GM18867 (cell line): ENCODE data around the gene GSTM4.
A peak's percentile ranks its signal among the peaks of the same experiment; 100 is the strongest.

Experiments
- ATAC-seq: cut with Tn5 transposase; IDR thresholded peaks from one replicate; pipeline ENCODE4 v1.9.1; 2021; ENCODE audit warnings: mild to moderate bottlenecking, moderate library complexity; ENCODE audit not compliant: unreplicated experiment

Gene GSTM4

DNA sequence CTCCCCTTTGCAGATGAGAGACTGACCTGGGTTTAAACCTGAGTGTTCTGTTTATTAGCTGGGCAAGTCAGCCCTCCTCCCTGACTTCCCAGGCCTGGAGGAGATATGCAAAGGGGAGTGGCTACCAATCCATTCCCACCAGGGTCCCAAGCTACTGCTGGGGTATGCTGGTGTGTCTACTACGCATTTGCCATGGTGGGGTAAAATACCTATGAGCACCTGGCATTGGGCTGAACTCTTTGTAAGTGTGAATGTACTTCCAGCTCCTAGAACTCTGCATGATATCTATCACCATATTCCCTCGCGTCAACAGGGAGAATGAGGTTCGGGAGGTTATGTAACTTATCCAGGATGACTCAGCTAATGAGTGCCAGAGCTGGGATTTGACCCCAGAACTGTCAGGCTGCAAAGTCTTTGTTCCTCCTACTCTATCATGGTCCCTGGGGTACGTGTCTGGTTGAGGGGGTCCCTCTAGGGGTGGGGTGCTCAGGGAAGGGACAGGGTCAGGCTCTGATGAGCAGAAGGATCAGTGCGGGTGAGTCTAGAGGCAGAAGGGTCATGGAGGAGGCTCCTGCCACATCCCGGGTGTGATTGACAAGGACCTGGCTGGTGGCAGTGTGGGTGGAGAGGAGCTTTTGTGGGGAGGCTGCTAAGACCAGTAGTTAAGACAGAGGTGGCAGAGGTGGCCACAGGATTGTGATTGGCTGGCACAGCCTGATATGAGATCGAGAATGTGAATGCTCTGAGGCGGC lies 19.5 kb upstream of the GSTM4 start:
- no peak for ATAC-seq

DNA sequence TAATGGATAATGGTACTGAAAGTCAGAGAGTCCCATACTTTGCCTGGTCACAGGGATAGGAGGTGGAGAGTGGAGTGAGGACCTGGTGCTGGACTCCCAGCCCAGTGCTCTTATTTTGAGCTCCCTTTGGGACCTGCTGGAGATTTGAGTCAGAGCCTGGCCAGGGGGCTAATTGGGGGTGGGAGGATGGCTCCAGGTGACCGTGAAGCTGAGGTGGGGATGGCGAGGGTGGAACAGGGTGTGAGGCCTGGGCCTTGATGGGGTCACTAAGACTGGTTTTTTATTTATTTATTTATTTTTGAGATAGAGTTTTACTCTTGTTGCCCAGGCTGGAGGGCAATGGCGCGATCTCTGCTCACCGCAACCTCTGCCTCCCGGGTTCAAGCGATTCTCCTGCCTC lies 18.5 kb upstream of the GSTM4 start:
- no peak for ATAC-seq

DNA sequence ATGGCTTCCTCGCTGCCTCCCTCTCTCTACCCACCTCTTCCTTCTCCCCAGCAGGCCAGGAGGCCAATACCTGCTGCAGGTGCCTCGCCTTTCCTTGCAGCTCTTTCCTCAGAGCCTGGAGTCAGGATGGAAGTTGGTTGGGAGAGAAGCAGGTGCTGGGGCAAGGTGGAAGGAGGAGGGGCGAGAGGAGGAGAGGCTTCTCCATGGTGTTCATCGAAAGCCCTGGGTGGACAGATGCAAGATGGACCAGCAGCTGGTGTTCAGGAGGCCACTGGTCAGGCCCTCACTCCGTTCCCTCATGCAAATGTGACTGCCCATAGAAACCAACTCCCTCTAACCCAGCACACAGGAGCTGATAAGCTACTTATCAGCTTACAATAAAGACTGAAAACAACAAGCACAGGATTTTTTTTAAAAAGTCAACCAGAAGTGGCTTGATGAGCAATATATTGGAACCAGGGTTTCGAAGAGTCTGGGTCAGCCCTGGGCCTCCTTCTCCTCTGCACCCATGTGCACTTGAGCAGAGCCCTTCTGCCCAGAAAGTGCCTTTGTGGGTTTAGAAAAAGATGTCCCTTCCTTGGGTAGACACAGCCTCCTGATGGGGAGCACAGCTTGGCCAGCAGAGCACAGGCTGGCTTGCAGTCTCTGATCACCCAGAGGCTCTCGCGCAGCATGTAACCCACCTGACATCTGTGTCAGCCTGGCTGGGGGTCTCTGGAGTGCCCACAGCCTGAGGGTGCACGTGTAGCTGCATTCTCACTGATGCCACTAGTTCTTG lies 16.6 kb upstream of the GSTM4 start:
- no peak for ATAC-seq

DNA sequence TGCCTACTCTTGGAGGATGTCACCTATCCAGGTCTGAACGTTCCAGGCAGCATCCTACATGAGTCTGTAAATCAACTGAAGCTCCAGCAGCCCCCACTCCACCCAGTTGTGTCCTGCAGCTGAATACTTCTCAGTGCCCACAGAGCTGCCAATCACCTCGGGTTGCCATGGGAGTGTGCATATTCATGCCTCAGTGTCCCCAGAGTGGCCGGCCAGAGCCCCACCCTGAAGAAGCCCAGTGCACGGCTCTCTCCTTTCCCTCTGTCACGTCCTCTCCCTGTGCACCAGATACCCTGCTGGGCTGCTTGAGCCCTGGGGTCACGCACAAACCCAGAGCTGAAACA lies 16.1 kb upstream of the GSTM4 start:
- ATAC-seq: no peak

DNA sequence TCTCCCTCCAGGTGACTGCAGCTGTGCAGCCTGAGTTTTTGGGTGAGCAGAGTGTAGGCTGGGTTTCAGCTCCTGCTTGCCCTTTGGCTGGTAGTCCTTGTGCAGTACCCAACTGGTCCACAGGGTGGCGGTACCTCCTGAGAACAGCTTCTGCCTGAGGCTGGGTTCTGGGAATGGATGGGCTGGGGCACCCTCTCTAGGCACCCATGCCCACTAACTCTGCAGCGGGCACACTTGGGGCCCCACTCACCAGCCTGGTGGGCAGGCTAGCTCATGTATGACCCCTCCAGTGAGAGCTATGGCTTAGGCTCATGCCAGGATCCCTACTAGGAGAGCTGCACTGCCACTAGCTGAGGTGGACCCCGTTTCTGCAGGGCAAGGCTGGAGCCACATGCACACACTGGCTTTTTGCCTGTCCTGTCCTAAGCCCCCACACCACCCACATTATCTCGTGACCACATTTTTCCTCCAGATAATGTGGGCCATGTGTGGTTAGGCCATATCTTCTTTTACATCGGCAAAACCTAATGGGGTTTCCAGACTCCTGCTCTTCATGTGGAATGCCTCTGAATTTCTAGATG lies 15.5 kb upstream of the GSTM4 start:
- peak; percentile 50 for ATAC-seq

DNA sequence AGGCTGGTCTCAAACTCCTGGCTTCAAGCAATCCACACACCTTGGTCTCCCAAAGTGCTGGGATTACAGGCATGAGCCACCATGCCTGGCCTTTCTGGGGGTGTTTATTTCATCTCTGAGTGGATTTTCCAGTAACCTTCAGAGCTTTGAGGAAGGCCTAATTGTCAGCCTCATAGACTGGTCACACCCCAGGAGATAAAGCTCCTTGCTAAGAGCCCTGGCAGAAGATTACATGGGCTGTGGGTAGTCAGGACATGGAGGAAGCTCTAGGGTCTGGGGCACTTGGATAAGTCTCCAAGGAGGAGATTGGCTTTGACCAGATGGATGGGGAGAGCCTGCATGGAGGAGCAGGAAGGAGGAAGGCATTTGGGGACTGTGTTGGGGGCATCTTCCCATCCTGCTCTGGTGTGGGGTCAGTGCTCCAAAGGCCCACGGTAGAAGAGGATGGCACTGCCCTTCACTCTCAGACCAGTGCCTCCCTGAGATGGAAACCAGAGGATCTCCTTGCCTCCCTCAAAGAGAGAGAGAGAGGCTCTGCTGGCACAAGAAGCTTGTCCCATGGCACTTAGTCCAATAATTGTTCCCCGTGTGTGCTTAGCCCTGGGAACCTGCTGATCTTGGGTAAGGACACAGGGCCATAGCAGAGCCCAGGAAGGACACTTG lies 14.7 kb upstream of the GSTM4 start:
- no peak for ATAC-seq

DNA sequence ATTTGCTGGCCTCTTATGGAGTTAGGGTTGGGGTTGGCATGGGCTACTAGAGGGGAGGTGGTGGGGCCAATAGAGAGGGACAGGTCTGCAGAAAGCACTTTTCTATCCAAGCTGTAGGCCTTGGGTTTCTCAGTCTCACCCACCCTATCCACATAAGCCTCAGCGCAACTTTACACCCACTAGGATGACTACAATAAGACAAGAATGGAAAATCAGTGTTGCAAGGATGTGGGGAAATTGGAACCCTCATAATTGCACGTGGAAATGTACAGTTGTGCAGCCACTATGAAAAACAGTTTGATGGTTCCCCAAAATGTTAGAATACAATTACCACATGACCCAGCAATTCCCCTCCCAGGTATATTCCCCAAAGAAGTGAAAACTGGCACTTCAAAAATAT lies 14.0 kb upstream of the GSTM4 start:
- no peak for ATAC-seq

DNA sequence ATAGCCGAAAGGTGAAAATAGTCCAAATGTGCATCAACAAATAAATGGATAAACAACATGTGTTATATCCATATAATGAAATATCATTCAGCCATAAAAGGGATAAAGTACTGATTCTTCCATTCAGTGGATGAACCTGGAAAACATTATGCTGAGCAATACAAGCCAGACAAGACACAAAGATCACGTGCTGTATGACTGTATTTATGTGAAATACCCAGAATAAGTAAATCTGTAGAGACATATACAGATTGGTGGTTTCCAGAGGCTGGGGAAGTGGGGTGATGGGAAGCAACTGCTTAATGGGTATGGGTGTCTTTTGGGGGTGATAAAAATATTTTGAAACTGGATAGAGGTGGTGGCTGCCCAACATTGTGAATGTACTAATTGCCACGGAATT lies 13.3 kb upstream of the GSTM4 start:
- no peak for ATAC-seq

DNA sequence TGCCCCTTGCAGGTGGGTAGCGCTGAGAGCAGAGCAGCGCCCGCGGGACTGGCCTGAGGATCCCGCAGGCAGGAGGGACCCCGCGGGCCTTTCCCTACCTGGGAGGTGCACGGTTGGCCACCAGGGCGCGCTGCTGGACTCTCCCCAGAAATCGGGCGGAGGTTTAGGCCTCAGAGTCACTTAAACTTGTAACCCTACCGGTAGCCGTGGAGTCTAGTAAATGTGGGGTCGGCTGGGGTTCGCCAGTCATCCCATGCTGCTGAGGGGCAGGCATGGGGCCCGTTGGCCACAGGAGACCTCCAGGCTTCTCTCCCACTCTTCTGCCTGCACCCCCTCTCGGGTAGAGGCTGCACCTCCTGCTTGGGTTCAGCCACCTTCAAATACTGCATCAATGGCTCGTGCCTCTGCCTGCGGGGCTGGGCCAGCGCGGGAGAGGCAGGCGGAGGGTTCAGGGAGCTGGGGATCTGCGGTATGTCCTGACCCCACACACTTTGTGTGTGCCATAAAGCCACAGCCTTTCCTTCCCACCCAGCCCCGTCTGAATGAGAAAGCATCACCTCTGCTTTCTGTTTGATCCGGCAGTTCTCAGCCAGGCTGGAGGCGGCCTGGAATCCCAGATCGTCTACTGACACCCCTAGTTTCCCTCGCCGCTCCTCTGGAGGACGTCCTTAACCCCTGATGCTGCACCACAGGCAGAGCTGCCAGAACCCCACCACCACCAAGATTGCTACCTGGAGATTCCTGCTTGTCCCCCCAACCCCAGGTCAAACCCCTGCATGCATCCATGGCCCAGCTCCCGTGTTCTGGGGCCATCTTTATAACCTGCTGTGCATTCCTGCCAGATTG lies 12.3 kb upstream of the GSTM4 start:
- peak; percentile 91 for ATAC-seq

DNA sequence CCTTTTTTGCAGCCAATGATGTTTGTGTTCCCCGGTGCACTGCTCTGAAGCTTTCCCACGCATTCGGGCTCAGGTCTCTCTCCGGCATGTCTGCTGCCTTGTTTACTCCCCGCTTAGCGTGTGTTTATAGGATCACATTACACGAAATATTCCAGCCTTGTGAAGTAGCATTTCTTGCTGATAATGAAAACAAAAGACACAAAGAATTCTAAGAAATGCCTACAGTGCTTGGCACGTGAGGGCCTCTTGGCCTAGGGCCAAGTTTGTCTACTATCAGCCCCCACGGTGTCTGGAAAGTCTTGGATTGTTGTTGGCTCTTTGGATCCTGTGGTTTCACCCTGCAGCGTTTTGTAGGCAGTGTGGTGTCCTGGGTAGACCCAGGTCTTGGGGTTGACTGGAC lies 11.2 kb upstream of the GSTM4 start:
- ATAC-seq: no peak

DNA sequence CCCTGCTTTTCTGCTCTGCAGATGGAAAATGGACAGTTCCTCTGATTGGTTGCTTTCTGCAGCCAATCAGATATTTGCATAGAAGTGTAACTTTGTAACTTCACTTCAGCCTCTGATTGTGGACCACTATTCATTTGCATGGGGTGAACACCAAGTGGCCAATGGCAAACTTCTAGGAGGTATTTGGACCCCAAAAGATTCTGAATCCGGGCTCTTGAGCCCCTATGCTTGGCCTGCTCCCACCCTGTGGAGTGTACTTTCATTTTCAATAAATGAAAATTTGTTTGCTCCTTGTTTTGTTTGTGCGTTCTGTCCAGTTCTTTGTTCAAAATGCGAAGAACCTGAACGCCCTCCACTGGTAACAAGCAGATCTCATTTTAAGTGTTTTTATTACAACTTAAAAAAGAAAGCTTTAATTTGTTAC lies 6.4 kb upstream of the GSTM4 start:
- ATAC-seq: no peak

DNA sequence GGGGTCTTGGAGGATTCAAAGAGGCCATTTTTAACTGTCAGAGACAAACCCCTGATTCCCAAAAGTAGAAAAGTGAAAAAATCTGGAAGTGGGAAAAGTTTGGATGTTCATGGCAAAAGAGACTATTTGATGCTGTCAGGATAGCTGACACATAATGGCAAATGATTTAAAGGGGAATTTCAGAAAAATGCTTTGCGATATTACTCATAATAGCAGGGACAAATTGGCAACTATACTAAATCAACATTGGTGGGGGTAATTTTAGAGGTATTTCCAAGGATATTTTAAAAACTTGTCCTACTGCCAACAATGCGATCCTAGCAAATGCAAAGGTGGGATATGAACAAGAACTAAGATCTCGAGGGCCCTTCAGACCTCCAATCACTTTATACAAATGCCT lies 5.3 kb upstream of the GSTM4 start:
- no peak for ATAC-seq

DNA sequence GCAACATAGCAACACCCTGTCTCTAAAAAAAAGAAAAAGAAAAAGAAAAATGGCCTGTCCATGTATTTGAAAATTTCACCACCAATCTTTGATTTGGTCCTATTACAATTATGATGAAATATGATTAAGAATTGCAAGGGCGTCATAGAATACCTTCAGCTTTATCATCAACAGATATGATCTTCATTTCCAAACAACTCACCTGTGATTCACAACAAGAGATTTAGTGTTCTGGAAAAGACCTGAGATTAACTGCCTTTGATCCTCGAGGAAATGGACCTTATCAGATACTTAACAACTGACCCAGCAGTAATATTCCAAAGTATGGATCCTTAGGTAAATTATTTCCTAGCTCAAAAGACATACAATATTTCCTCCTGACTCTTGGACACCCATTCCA lies 3.5 kb upstream of the GSTM4 start:
- no peak for ATAC-seq

DNA sequence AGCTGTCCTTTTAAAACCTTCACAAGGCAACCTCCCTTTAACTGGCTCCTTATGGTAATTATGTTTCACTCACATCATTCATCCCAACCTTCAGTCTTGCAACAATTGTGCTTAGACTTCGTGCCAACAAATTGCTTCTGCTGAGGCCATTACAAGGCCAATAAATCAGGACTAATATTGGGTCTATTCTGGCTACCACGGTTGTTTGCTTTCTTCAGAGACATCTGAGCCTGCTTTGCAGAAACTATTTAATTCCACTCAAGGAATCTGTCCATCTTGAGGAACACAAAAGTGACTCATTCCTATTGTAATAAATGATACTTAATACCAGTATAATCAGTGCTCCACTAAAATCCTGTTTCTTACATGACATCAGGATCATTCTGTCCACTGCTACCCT lies 2.6 kb upstream of the GSTM4 start:
- ATAC-seq: no peak

DNA sequence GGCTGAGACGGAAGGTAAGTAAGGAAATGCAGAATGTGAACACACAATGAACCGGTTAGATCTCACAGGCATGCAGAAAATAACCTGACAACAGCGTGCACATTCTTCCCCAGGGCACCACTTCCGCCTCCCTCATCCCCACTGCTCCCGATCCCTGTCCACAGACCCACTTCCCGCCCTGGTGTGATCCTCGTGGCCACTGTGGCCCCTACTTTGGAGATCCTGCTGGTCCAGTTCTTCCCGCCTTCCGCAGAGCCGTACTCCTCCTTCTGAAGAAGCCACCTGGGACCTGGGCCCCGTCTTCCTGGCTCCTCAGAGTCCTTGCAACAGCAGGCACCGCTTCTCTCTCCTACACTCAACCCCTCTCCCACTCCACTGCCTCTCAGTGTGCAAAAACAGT lies 1.4 kb upstream of the GSTM4 start:
- ATAC-seq: no peak

DNA sequence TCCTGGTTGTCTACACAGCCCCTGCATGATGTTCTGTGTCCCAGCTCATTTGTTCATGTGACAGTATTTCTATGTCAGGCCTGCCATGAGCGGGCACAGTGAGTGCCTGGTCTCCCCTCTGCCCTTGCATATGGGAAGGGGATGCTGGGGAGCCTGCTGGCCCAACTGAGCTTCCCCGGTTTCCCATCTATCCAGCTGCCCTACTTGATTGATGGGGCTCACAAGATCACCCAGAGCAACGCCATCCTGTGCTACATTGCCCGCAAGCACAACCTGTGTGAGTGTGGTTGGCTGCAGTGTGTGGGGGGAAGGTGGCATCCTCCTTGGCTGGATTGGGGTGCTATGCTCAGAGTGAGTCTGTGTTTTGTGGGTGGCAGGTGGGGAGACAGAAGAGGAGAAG lies 1.5 kb downstream of the GSTM4 start:
- no peak for ATAC-seq

DNA sequence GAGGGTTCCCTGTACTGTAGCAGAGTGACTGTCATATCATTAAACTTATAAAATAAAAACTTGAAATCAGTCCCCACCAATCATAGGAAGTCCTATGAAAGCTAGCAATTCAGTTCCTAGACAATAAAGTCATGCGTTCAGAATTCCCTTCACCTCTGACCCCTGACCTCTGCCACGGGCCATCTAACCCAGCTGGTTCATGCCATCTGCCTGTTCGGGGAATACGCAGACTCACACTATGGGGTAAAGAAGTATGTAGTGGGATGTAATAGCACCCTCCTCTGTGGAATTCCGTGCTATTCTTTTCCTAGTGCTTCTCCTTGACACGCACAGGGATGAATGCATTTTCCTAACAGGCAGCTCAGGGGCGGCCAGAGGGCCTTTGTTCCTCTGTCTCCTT lies 2.1 kb downstream of the GSTM4 start:
- ATAC-seq: no peak

DNA sequence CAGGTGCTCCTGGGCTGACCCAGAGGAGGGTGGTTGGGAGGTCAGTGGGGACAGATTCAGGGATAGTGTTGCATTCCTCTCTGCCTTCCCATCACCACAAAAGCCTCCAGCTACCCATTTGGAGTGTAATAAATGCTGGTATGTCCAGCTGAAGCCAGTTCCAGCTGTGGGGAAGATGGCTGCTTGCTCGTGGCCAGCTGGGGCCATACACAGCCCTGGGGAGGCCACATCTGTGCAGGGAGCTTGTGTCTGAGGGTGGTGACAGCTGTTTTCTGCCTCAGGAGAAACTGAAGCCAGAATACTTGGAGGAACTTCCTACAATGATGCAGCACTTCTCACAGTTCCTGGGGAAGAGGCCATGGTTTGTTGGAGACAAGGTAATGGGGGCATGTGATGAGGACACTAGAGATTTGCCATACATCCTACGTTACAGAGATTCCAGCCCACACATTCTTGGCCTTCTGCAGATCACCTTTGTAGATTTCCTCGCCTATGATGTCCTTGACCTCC lies 2.7 kb downstream of the GSTM4 start:
- no peak for ATAC-seq

DNA sequence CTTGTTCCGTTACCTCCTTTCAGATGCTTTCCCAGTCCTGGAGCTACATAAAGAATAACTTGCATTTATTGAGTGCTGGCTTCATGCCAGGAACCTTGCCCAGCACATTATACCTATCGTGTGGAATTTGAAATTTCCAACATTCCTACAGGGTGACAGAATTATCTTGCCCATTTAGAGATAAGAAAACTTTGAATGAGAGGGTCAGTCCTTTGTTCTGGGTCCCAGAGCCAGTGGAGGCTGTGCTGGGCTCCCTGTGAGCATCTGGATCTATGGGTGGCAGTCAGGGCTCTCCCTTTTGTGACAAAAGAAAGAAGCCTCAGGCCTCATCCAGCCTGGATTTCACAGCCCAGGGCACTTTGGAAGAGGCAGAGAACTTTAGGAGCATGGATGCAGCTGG lies 3.2 kb downstream of the GSTM4 start:
- no peak for ATAC-seq

DNA sequence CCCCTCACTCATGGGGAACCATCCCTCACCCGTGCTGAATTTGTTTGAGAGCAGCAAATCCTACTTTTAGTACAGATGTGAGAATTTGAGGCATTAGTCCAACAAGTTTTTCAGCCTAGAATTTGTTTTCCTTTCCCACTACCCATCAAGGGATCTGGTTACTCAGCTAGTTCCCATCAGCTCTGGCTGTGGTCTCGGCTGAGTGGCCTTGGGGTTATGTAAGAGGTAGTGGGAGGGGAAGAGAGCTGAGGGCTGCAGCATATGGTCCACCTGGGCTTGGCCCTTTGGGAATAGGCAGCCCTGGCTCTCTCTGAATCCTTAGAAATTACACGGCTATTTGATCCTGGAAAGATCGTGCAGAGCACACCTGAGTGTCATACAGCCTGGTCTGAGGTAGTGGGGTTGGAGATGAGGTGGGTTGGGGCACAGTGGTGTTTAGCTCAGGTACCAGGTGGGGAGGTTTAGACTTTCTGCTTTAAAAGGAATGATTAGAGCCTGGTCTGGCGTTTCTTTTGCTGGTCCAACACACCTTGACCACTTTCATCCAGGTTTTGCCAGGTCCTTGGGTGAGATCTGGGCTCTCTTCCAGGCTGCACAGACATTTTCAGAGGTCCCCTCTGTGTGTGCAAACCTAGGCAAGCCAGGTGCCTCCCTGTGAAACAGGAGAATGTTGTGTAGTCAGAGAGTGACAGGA lies 4.2 kb downstream of the GSTM4 start:
- ATAC-seq: no peak
